Measurements from ENCODE around the gene SLC46A1. TPM values are rescaled to one million over a fixed set of nuclear protein-coding genes. Genes with fewer than 3 reads are reported as not detected.

Gene SLC46A1
- total and polyA plus RNA-seq, 2 of the 8 experiments (the other 6 are each of a cell fraction or from before 2014, with no cell fraction given) = 5.3 to 8.7 TPM

DNA sequence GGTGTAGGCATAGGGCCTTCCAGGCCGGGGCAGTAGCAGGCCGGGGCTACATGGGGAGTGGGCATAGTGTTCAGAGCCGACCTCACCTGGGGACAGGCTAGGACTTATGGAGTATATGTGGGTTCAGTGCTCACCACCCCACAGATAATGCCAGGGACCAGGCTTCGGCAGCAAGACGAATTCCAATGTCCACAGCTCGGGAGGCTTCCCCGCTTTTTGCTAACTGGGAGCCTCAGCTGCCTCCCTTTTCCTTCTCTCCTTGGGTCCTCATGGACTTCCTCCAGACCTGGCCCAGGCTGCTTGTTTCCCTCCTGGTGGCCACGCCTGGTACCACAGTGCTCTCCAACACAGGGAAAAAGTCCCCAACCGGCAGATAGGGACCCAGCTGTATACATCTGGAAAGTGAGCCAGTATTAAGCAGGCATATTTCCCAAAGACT lies 20.1 kb upstream of the SLC46A1 start:
- no peaks in the 10 kb centered on the region for H4K20me1 ChIP-seq (replicated peaks in 1 of 2; ENCODE audit: control insufficient read depth in 1 of 2, insufficient read depth in 2 of 2, low read length in 2 of 2)
- H3K23me2 ChIP-seq (ENCODE audit: low read depth, low read length) = no peaks in the 10 kb centered on the region
- 89% methylated on average over 8 of the region's 9 CpGs; no CpG with 5 or more reads in 1 of the 2 experiments for WGBS, 2 experiments (ENCODE audit: extremely low coverage in 1 of 2, insufficient coverage in 1 of 2, insufficient read length in 1 of 2, insufficient replicate concordance in 2 of 2, low coverage in 1 of 2, low lambda C conversion rate in 2 of 2, missing lambda C conversion rate in 1 of 2)
- H3K27me3 ChIP-seq (replicated peaks in 1 of 4; ENCODE audit: control insufficient read depth in 3 of 4, extremely low read depth in 1 of 4, insufficient read depth in 3 of 4, low read length in 3 of 4) = no peaks in the 10 kb centered on the region
- ChIA-PET POLR2A (ENCODE audit: partially characterized antibody) (interaction anchor here (1.1 to 1.4 kb wide), 2 partner anchors 18 to 20 kb away, joined by 3 read pairs; partner anchors contain the start of gene SLC46A1), CTCF (ENCODE audit: partially characterized antibody) (interaction anchor here (0.7 to 2.9 kb wide), 19 partner anchors 9 to 181 kb away, joined by 3 to 22 read pairs (median 4); partner anchors contain the start of gene VTN)
- no peak overlapping the region for H2BK12ac ChIP-seq (ENCODE audit: low read depth, low read length)
- no peaks in the 10 kb centered on the region for H3K36me3 ChIP-seq (ENCODE audit: control insufficient read depth in 2 of 4, insufficient read depth in 4 of 4, low read length in 3 of 4)
- H3K4me1 ChIP-seq (replicated peaks in 1 of 4; ENCODE audit: control insufficient read depth in 3 of 4, insufficient read depth in 4 of 4, low read length in 3 of 4) = no peaks in the 10 kb centered on the region; a peak in 1 of 7 replicates
- H3K4me2 ChIP-seq (ENCODE audit: insufficient read depth in 1 of 2, low read depth in 2 of 2, low read length in 2 of 2) = no peak overlapping the region
- H3K4me3 ChIP-seq (ENCODE audit: extremely low read depth in 1 of 4, insufficient read depth in 2 of 4, low read depth in 3 of 4, low read length in 4 of 4) = no peak overlapping the region
- no peaks in the 10 kb centered on the region for H3K79me1 ChIP-seq (ENCODE audit: low read depth, low read length)
- FAIRE-seq (peak; percentile 13), DNase-seq (ENCODE audit: low read depth in 1 of 2, low spot score in 2 of 2) (peak in 1 of 2 experiments; percentile 84)
- H3K18ac ChIP-seq (ENCODE audit: extremely low read depth, low read length) = no peak overlapping the region
- H3K27ac ChIP-seq (ENCODE audit: low read depth, low read length) = no peak overlapping the region
- H3K14ac ChIP-seq (ENCODE audit: insufficient read length) = no peak overlapping the region
- H3K4ac ChIP-seq (replicated peaks; ENCODE audit: insufficient read length, low read depth, low read length) = no peak overlapping the region
- no peak overlapping the region for H2BK5ac ChIP-seq (ENCODE audit: low read depth, low read length)
- H2BK15ac ChIP-seq (ENCODE audit: low read length) = no peak overlapping the region
- H3K23ac ChIP-seq (ENCODE audit: insufficient read length) = no peak overlapping the region
- no peak overlapping the region for H4K5ac ChIP-seq (ENCODE audit: insufficient read length, low read depth, low read length)
- H2BK120ac ChIP-seq (replicated peaks; ENCODE audit: low read depth, low read length) = no peak overlapping the region
- H2AFZ ChIP-seq (ENCODE audit: low read length) = no peak overlapping the region
- no peak overlapping the region for H2BK20ac ChIP-seq (ENCODE audit: low read length)
- TF ChIP-seq, protein P1, sequence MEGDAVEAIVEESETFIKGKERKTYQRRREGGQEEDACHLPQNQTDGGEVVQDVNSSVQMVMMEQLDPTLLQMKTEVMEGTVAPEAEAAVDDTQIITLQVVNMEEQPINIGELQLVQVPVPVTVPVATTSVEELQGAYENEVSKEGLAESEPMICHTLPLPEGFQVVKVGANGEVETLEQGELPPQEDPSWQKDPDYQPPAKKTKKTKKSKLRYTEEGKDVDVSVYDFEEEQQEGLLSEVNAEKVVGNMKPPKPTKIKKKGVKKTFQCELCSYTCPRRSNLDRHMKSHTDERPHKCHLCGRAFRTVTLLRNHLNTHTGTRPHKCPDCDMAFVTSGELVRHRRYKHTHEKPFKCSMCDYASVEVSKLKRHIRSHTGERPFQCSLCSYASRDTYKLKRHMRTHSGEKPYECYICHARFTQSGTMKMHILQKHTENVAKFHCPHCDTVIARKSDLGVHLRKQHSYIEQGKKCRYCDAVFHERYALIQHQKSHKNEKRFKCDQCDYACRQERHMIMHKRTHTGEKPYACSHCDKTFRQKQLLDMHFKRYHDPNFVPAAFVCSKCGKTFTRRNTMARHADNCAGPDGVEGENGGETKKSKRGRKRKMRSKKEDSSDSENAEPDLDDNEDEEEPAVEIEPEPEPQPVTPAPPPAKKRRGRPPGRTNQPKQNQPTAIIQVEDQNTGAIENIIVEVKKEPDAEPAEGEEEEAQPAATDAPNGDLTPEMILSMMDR (IDR thresholded peaks at IDR 0.05; ENCODE audit: control extremely low read depth in 1 of 3, insufficient read depth in 1 of 3, low read depth in 1 of 3, low read length in 3 of 3) = peak; percentile 69 to 80 (median 78)
- no peak for TF ChIP-seq CBX8 (IDR thresholded peaks at IDR 0.05; ENCODE audit: borderline replicate concordance, low read depth, low read length)
- TF ChIP-seq, protein P2, sequence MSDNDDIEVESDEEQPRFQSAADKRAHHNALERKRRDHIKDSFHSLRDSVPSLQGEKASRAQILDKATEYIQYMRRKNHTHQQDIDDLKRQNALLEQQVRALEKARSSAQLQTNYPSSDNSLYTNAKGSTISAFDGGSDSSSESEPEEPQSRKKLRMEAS (IDR thresholded peaks at IDR 0.05) = no peak
- TF ChIP-seq GABPA (IDR thresholded peaks at IDR 0.05; ENCODE audit: borderline replicate concordance, insufficient read depth, low read length) = no peak
- TF ChIP-seq PHF8 (conservative IDR thresholded peaks at IDR 0.05; ENCODE audit: low read depth, low read length) = no peak
- TF ChIP-seq RAD21 (IDR thresholded peaks at IDR 0.05 in 1 of 2, conservative IDR thresholded peaks at IDR 0.05 in 1 of 2; ENCODE audit: low read depth in 2 of 2, low read length in 2 of 2) = peak; percentile 44 to 58
- TF ChIP-seq TAF1 (IDR thresholded peaks at IDR 0.05; ENCODE audit: low read depth, low read length) = no peak
- no peak overlapping the region for H3K56ac ChIP-seq (replicated peaks; ENCODE audit: insufficient read length, low read depth, low read length)
- H4K91ac ChIP-seq (replicated peaks; ENCODE audit: insufficient read length, low read length) = no peak overlapping the region
- no peak overlapping the region for H2AK5ac ChIP-seq (ENCODE audit: low read depth, low read length)
- H3K79me2 ChIP-seq (ENCODE audit: control insufficient read depth in 1 of 2, insufficient read depth in 2 of 2, low read length in 2 of 2) = no peaks in the 10 kb centered on the region
- no peaks in the 10 kb centered on the region for H3K9me3 ChIP-seq (ENCODE audit: insufficient read depth in 2 of 2, low read depth in 1 of 2, low read length in 1 of 2)
- H3K9ac ChIP-seq (replicated peaks in 1 of 4; ENCODE audit: extremely low read depth in 1 of 4, low read depth in 3 of 4, low read length in 3 of 4) = no peak overlapping the region
- H4K8ac ChIP-seq (ENCODE audit: extremely low read depth, insufficient read depth, low read length) = no peak overlapping the region
